GM19455 (cell line): ENCODE measurements around the gene ZNF385A.
"Not testable (repeated sequence)": the region's sequence is repeated elsewhere in the genome, so short reads cannot be mapped to it uniquely, and the experiment has no call there.

Experiments
- ATAC-seq: cut with Tn5 transposase; IDR thresholded peaks from one replicate; pipeline ENCODE4 v1.9.1; 2021; ENCODE audit not compliant: unreplicated experiment

The ZNF385A gene

GRCh38 chr12:54358191-54358944 is 26.2 kb downstream of the ZNF385A start:
- ATAC-seq = no peak

- ATAC-seq = no peak
Measured at GRCh38 chr12:54357506-54358190, 26.9 kb downstream of the ZNF385A start.

- no peak for ATAC-seq
Measured at GRCh38 chr12:54356951-54357356, 27.6 kb downstream of the ZNF385A start.

GRCh38 chr12:54356228-54356627 is 28.3 kb downstream of the ZNF385A start:
- ATAC-seq = no peak

GRCh38 chr12:54355104-54355815 is 29.3 kb downstream of the ZNF385A start:
- no peak for ATAC-seq

- not testable (repeated sequence) for ATAC-seq
Measured at GRCh38 chr12:54354271-54354670, 30.3 kb downstream of the ZNF385A start.

- ATAC-seq = no peak
Measured at GRCh38 chr12:54352891-54353874, 31.4 kb downstream of the ZNF385A start.

GRCh38 chr12:54352022-54352531 is 32.5 kb downstream of the ZNF385A start:
- ATAC-seq = no peak

- ATAC-seq = no peak
Measured at GRCh38 chr12:54351341-54351740, 33.2 kb downstream of the ZNF385A start.

GRCh38 chr12:54350743-54351142 is 33.8 kb downstream of the ZNF385A start:
- ATAC-seq = no peak

- ATAC-seq = no peak
Measured at GRCh38 chr12:54349679-54350078, 34.9 kb downstream of the ZNF385A start.

- no peak for ATAC-seq
Measured at GRCh38 chr12:54349036-54349435, 35.5 kb downstream of the ZNF385A start.

- no peak for ATAC-seq
Measured at GRCh38 chr12:54341378-54342300, 42.9 kb downstream of the ZNF385A start.

- ATAC-seq = no peak
Measured at GRCh38 chr12:54340846-54341245, 43.7 kb downstream of the ZNF385A start.

- ATAC-seq = no peak
Measured at GRCh38 chr12:54338698-54339296, 45.7 kb downstream of the ZNF385A start.

- ATAC-seq = no peak
Measured at GRCh38 chr12:54337854-54338650, 46.5 kb downstream of the ZNF385A start.

- no peak for ATAC-seq
Measured at GRCh38 chr12:54337280-54337842, 47.2 kb downstream of the ZNF385A start.
